Subcutaneous adipose tissue (tissue), 4 donors: ENCODE measurements around the gene ZFP36. TPM values are rescaled to one million over a fixed set of nuclear protein-coding genes. Genes with fewer than 3 reads are reported as not detected.

Experiments
- total RNA-seq, 4 donors: library from RNA; depleted of rRNA; stranded (reverse); fragments of >200 nt; gene quantifications; one replicate each; pipeline ENCODE4 v1.1.0, GENCODE V29; 2016
- TF ChIP-seq, protein P1 (sequence below): fragments of 450-650 bp; IDR thresholded peaks from one replicate; pipeline ENCODE4 v1.5.1; 2016; ENCODE audit warnings: low read depth, mild to moderate bottlenecking, control low read depth, antibody characterized with exemption, moderate library complexity

ZFP36 gene
- total RNA-seq, 4 donors from 2014 or later = 76.9 to 156 (median 95.5) TPM

- TF ChIP-seq, protein P1, sequence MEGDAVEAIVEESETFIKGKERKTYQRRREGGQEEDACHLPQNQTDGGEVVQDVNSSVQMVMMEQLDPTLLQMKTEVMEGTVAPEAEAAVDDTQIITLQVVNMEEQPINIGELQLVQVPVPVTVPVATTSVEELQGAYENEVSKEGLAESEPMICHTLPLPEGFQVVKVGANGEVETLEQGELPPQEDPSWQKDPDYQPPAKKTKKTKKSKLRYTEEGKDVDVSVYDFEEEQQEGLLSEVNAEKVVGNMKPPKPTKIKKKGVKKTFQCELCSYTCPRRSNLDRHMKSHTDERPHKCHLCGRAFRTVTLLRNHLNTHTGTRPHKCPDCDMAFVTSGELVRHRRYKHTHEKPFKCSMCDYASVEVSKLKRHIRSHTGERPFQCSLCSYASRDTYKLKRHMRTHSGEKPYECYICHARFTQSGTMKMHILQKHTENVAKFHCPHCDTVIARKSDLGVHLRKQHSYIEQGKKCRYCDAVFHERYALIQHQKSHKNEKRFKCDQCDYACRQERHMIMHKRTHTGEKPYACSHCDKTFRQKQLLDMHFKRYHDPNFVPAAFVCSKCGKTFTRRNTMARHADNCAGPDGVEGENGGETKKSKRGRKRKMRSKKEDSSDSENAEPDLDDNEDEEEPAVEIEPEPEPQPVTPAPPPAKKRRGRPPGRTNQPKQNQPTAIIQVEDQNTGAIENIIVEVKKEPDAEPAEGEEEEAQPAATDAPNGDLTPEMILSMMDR = no peak
These were observed 25.8 kb upstream of the ZFP36 start for GRCh38 chr19:39380521-39381502.

GRCh38 chr19:39381910-39382611, 24.6 kb upstream of the ZFP36 start:
- TF ChIP-seq, protein P1 = no peak

DNA sequence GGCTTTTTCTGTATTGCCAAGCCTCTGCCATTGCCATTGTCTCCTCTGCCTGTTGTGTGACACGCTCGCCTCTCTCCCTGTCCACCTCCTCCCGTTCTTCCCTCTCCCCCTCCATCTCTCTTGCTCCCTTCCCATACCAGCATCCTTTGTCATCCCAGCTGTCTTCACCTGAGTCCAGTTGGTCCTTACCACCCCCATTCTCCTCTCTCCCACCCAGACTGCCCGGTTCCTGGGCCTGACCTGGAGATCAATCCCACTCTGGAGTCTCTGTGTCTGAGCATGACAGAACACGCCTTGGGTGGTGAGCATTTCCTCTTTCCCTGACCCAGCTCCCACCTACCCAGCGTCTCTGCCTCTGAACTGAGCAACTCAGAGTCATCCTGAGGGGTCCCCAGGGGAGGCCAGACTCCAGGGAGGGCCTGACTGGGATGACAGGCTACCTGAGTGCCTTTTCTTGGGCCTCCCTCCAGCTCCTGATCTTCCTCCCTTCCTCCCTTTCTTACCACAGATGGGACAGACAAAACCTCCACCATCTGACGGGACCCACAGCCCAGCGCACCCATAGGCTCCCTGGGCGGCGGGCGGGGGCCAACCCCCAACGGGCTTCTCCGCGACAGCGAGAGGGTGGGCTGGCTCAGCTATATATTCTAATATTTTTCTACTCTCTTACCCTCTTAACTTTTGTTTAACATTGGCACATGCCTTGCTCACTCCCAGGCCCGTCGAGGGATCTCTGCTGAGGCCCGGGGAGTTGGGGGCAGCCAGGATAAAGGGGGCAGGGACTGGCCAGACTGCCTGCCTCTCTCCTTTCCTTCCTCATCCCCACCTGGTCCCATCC, 23.4 kb upstream of the ZFP36 start:
- TF ChIP-seq, protein P1 = no peak

GRCh38 chr19:39384839-39385568, 21.6 kb upstream of the ZFP36 start:
- TF ChIP-seq, protein P1 = no peak

DNA sequence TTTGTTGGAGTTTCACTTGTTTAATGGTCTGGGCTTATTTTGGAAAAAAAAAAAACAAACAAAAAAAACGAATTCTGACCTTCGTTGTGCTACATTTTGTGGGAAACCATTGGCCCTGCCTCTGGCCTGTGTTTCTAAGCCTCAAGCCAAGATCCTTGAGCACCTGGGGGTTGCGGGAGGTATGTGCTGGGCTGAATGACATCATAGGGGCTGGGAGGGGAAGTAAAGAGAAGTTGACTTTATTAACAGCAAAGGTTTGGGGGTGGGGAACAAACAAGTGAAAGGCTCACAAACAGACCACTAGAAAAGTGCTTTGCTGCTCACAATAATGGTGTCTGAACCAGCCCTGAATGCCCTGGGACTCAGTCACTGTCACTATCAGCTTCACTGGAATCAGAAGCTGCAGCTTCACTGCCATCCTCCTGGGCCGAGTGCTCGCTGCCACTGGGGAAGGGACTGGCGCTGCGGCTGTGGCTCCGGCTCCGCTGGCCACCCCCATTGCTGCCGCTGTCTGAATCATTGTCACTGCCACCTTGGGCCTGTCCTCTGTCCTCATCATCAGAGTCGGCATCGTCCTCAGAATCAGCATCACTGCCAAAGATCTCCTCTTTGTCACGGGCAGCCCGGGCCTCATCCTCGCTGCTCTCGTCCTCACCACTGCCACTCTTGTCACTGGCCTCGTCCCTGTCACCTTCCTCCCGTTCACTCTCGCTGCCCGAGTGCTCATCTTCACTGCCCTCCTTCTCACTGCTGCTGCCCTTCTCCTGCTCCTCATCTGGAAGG, 20.8 kb upstream of the ZFP36 start:
- TF ChIP-seq, protein P1 = no peak

GRCh38 chr19:39386557-39386956, 20.1 kb upstream of the ZFP36 start:
- TF ChIP-seq, protein P1 = no peak
